Tibial nerve (tissue), 4 donors: ENCODE measurements around the gene TMEM250.

Source experiments
- EP300 ChIP-seq, 2 donors: sonication (generic); formaldehyde crosslinking; IDR thresholded peaks; one replicate each; pipeline ENCODE4 v1.6.1; 2017; ENCODE audit warnings: antibody characterized with exemption in 2 of 2, mild to moderate bottlenecking in 1 of 2
- POLR2A ChIP-seq, 2 donors: fragments of 450-650 bp; IDR thresholded peaks; one replicate each; pipeline ENCODE4 v1.6.1; 2017; ENCODE audit warnings: antibody characterized with exemption in 2 of 2, mild to moderate bottlenecking in 2 of 2, moderate library complexity in 2 of 2
- TF ChIP-seq, protein P1 (sequence below), 5 experiments: fragments of 200-600 bp in 3 of 5; fragments of 450-650 bp in 2 of 5; sonication (generic) in 3 of 5; IDR thresholded peaks; one replicate each; pipeline ENCODE4 v1.5.1; 2016 to 2019; ENCODE audit warnings: antibody characterized with exemption in 5 of 5, mild to moderate bottlenecking in 3 of 5, moderate library complexity in 2 of 5

GRCh38 chr9:136148766-136149165 lies 30.1 kb upstream of the TMEM250 start:
- TF ChIP-seq, protein P1, sequence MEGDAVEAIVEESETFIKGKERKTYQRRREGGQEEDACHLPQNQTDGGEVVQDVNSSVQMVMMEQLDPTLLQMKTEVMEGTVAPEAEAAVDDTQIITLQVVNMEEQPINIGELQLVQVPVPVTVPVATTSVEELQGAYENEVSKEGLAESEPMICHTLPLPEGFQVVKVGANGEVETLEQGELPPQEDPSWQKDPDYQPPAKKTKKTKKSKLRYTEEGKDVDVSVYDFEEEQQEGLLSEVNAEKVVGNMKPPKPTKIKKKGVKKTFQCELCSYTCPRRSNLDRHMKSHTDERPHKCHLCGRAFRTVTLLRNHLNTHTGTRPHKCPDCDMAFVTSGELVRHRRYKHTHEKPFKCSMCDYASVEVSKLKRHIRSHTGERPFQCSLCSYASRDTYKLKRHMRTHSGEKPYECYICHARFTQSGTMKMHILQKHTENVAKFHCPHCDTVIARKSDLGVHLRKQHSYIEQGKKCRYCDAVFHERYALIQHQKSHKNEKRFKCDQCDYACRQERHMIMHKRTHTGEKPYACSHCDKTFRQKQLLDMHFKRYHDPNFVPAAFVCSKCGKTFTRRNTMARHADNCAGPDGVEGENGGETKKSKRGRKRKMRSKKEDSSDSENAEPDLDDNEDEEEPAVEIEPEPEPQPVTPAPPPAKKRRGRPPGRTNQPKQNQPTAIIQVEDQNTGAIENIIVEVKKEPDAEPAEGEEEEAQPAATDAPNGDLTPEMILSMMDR (IDR thresholded peaks at IDR 0.05) = no peak
- TF ChIP-seq POLR2A (IDR thresholded peaks at IDR 0.05) (no peak), EP300 (IDR thresholded peaks at IDR 0.05) (no peak)
